Embryonic facial prominence (tissue), 1 donor: ENCODE data around the gene MUC4.
"Not testable (repeated sequence)": the region's sequence is repeated elsewhere in the genome, so short reads cannot be mapped to it uniquely, and the experiment has no call there.

ENCODE experiments used
- DNase-seq: peaks from one replicate; pipeline ENCODE4 v3.0.0-alpha.2; 2016; ENCODE audit errors: extremely low spot score

The MUC4 gene

DNA sequence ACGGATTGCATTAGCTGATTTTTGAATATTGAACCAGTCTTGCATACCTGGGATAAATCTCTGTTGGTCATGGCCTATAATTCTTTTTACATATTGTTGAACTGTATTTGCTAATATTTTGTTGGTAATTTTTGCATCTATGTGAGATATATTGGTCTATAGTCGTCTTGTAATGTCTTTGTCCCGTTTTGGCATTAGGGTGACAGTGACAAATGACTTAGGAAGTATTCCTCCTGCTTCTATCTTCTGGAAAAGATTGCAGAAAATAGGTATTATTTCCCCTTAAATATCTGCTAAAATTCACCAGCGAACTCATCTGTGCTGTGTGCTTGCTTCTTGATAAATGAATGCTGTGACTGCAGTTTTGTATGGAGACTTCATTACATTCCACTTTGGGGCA is 67.3 kb downstream of the MUC4 start:
- DNase-seq, result no peak

GRCh38 chr3:195739561-195740111 is 72.1 kb downstream of the MUC4 start:
- DNase-seq, result no peak

DNA sequence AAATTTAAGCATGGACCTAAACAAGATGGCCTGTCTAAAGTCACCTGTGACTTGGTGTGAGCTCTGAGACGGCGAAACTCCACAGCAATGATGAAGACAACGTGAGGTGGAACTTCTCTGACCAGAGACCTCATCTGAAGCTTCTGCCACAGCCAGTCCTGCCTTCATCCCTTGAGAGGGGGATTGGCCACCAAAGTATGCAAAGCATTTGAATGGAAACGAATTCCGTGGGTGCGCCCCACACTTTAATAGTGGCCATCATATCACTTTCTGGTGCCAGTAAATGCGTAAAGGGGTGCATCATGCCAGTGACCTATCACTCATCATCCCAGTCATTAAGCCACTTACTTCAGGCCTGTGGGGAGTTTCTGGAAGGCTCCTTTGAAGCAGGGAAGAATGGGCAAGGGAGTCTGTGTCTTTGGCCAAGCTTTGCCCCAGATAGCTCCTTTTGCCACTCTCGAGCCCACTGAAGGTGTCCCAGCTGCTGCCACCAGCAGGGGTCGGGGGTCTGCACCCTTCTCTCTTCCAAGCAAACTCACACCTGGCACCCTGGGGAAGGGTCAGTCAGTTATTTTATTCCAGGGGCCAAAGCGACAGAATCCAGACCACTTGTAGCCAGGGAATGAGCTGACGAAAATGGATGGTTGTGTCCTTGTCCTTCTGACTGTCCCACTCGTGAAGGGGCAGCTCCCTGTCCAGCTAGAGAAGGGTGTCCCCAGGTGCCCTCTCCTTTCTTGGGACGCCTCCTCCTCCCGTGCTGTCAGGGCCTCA is 73.3 kb downstream of the MUC4 start:
- no peak for DNase-seq

GRCh38 chr3:195737782-195738181 is 73.9 kb downstream of the MUC4 start:
- DNase-seq, result not testable (repeated sequence)

GRCh38 chr3:195736866-195737490 is 74.8 kb downstream of the MUC4 start:
- no peak for DNase-seq

GRCh38 chr3:195735036-195735695 is 76.6 kb downstream of the MUC4 start:
- DNase-seq, result no peak

GRCh38 chr3:195732940-195733339 is 78.8 kb downstream of the MUC4 start:
- no peak for DNase-seq

DNA sequence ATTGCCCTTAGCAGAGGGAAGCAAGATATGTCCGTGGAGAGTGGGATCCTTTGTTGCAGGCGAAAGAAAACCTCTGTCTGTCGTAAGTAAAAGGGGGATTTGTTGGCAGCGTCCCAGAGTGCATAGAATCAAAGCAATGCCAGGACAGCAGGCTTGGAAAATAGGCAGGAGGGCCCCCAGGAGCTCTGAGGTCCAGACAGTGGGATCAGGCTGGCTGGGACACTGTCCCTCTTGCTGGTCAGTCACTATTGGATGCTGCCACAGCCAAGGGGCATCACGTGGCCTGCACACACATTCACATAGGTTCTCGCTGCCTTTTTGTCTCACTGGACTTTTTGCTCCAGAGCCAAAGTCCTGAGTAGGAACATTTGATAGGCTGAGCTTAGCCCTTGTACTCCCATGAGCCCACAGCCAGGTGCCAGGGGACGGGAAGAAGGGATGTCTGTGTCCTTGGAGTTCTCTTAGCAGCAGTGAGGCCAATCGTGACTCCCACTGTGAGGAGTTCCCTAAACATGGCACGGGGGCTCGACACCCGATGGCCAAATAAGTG is 80.3 kb downstream of the MUC4 start:
- no peak for DNase-seq

- no peak for DNase-seq
Observed at GRCh38 chr3:195729476-195730251, 82.1 kb downstream of the MUC4 start.

GRCh38 chr3:195728789-195729188 is 82.9 kb downstream of the MUC4 start:
- DNase-seq, result not testable (repeated sequence)

DNA sequence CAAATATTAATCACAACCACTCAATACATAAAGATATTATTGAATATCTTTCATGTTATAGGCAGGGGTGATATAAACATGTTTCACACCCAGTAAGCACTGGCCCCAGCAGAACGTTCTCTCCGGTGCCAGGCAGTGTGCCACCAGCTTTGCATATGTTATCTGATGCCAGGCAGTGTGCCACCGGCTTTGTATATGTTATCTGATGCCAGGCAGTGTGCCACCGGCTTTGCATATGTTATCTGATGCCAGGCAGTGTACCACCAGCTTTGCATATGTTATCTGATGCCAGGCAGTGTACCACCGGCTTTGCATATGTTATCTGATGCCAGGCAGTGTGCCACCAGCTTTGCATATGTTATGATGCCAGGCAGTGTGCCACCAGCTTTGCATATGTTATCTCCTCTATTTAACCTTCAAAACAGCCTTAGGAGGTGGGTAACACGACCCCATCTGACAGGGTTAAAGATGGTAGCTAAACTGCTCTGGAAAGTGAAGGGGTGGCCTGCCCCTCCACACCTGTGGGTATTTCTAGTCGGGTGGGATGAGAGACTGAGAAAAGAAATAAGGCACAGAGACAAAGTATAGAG is 84.0 kb downstream of the MUC4 start:
- DNase-seq, result no peak

- not testable (repeated sequence) for DNase-seq
Observed at GRCh38 chr3:195725916-195726740, 85.6 kb downstream of the MUC4 start.

DNA sequence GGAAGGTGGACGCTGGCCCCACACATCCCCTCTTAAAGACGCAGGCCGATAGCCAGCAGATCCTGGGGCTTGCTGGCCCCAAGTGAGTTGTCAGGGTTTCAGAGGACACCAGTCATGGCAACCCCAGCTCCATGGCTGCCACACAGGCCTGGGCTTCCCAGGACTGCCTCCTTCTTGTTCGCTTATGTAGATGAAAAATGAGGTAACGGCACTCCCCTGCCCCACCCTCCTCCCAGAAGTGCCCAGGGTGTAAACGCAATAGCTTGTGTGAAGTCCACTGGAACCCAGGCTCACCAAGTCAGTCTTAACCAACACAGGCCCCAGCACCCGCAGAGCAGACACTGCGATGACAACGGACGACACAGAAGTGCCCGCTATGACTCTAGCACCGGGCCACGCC is 87.4 kb downstream of the MUC4 start:
- not testable (repeated sequence) for DNase-seq

- DNase-seq, result not testable (repeated sequence)
Observed at GRCh38 chr3:195722996-195723345, 88.8 kb downstream of the MUC4 start.

- DNase-seq, result not testable (repeated sequence)
Observed at GRCh38 chr3:195722139-195722995, 89.4 kb downstream of the MUC4 start.

- DNase-seq, result not testable (repeated sequence)
Observed at GRCh38 chr3:195720831-195721506, 90.8 kb downstream of the MUC4 start, which contains the start of gene MUC20. MUC20 (plus strand) TSS chr3:195720978; CDS start chr3:195721008, 30 bp downstream.

DNA sequence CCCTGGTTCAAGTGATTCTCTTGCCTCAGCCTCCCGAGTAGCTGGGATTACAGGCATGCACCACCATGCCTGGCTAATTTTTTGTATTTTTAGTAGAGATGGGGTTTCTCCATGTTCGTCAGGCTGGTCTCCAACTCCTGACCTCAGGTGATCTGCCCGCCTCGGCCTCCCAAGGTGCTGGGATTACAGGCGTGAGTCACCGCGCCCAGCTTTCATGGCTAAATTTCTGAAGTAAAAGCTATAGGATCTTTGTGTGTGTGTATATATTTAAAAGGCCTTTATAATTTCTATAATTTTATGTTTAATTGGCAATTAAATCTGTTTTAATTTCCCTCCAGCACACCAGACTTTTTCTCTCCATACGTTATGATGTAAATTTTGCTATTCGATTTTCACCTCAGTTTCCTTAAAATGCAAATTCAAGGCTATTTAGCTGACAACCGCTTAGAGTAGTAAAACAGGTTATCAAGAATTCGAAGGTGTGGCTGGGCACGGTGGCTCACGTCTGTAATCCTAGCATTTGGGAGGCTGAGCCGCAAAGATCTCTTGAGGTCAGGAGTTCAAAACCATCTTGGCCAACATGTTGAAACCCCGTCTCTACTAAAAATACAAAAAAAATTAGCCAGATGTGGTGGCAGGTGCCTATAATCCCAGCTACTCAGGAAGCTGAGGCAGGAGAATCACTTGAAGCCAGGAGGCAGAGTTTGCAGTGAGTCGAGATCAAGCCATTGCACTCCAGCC is 92.0 kb downstream of the MUC4 start:
- DNase-seq, result not testable (repeated sequence)

- no peak for DNase-seq
Observed at GRCh38 chr3:195718477-195718984, 93.2 kb downstream of the MUC4 start.
